ENCODE measurements around the gene GSTM2.

Gene GSTM2

DNA sequence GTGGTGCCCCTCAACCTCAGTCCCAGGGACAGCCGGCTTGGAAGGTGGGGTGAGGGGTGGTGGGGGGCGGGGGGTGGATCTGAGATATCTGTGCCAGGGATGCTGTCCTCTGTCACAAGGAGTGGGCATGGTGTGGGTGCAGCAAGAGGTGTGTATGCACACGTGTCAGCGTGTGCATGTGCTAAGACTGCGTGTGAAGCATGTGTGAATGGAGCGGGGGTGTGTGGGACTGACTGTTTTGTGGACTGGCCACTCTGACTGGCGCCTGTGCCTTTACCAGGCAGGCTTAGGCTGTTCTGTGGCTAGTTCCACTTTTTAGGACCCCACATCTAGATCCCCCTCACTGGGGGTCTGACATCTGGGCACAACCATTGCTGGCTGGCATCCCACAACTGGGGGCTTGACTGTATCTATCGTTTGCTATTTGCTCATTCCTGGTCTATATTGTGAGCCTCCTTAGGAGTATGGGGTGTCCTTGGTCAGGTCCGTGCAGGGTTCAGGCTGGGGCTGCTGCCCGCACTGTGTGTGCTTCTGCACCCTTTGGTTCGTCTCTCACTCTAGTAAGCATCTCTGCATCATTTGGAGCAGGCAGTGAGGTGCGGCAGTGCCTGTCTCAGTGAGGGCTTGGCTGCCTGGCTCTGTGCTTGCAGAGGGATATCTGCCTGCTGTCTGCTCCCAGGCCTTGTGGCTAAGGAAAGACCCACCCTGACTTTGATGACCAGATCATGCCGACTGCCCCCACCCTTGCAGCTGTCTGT lies 46.3 kb upstream of the GSTM2 start:
- H3K36me3 ChIP-seq (ENCODE audit: control insufficient read depth, insufficient read depth, low read length) = peaks cover under 1% of the 10 kb centered on the region; the same call in 1 of the 2 replicates
- no peak for DNase-seq (ENCODE audit: extremely low read depth, insufficient read length)
- H3K27me3 ChIP-seq (replicated peaks; ENCODE audit: control insufficient read depth, insufficient read depth, low read length) = no peaks in the 10 kb centered on the region
- TF ChIP-seq, protein P1, sequence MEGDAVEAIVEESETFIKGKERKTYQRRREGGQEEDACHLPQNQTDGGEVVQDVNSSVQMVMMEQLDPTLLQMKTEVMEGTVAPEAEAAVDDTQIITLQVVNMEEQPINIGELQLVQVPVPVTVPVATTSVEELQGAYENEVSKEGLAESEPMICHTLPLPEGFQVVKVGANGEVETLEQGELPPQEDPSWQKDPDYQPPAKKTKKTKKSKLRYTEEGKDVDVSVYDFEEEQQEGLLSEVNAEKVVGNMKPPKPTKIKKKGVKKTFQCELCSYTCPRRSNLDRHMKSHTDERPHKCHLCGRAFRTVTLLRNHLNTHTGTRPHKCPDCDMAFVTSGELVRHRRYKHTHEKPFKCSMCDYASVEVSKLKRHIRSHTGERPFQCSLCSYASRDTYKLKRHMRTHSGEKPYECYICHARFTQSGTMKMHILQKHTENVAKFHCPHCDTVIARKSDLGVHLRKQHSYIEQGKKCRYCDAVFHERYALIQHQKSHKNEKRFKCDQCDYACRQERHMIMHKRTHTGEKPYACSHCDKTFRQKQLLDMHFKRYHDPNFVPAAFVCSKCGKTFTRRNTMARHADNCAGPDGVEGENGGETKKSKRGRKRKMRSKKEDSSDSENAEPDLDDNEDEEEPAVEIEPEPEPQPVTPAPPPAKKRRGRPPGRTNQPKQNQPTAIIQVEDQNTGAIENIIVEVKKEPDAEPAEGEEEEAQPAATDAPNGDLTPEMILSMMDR (IDR thresholded peaks at IDR 0.05; ENCODE audit: insufficient read depth, low read length, poor library complexity, severe bottlenecking) = no peak
- H3K4me3 ChIP-seq (replicated peaks; ENCODE audit: low read depth, low read length) = peak overlapping the region; percentile 73

DNA sequence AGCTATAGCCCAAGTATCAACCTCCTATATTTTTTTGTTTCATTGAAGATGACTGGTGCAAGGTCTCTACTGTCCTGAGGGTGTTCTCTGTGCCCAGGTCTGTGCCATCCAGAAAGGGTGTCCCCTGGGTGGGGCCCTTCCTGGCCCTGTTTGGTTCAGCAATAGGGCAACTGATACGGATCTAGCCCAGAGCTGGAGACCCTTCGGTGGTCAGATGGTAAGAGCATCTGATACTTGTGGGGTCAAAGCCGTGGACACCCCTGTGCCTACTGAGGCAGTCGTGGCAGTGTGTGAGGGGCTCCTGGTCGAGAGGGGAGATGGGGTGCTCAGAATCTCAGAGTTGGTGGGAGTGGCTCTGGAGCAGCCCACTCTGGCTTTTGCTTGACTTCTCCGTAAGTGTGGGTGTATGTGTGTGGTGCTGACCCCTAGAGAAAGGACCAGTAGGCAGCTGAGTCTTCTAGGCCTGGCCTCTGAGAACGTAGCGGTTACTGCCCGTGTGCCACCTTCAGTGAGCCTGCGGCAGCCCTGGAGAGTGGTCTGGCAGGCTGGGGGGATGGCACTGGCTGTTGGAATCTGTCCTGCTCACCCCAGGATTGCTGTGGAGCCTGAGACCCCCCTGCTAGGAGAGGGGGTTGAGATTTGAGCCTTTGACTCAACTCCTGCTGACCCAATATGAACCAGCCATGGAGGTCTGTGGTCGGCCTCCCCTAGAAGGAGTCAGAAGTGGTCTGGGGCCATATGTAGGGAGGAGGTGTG lies 45.5 kb upstream of the GSTM2 start:
- Histone ChIP-seq H3K27me3 (replicated peaks; ENCODE audit: control insufficient read depth, insufficient read depth, low read length) (no peaks in the 10 kb centered on the region), H3K36me3 (ENCODE audit: control insufficient read depth, insufficient read depth, low read length) (peaks cover 6% of the 10 kb centered on the region; the same call in 1 of the 2 replicates), H3K4me3 (replicated peaks; ENCODE audit: low read depth, low read length) (no peak overlapping the region)
- no peak for DNase-seq (ENCODE audit: extremely low read depth, insufficient read length)
- TF ChIP-seq, protein P1 (IDR thresholded peaks at IDR 0.05; ENCODE audit: insufficient read depth, low read length, poor library complexity, severe bottlenecking) = no peak

DNA sequence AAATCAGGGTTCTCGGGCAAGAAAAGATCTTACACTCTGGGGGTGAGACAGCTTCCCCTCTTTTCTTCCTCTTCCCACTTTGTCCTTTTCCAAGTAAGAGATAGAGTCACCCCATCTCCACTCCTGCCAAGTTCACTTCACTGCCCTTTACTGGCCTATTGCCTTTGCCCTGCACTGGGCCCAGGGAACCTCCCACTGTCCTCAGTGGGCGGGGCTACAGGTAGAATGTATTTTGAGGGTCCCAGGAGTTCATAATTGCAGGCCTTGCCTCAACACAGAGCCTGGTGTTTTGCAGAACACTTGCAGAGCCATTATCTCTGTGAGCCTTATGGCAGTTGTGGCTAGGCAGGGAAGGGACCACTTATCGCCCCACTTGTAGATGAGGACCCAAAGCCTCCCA lies 45.0 kb upstream of the GSTM2 start:
- H3K4me3 ChIP-seq (replicated peaks; ENCODE audit: low read depth, low read length) = no peak overlapping the region
- TF ChIP-seq, protein P1 (IDR thresholded peaks at IDR 0.05; ENCODE audit: insufficient read depth, low read length, poor library complexity, severe bottlenecking) = no peak
- H3K36me3 ChIP-seq (ENCODE audit: control insufficient read depth, insufficient read depth, low read length) = peaks cover 11% of the 10 kb centered on the region
- DNase-seq (ENCODE audit: extremely low read depth, insufficient read length) = no peak
- no peaks in the 10 kb centered on the region for H3K27me3 ChIP-seq (replicated peaks; ENCODE audit: control insufficient read depth, insufficient read depth, low read length)

DNA sequence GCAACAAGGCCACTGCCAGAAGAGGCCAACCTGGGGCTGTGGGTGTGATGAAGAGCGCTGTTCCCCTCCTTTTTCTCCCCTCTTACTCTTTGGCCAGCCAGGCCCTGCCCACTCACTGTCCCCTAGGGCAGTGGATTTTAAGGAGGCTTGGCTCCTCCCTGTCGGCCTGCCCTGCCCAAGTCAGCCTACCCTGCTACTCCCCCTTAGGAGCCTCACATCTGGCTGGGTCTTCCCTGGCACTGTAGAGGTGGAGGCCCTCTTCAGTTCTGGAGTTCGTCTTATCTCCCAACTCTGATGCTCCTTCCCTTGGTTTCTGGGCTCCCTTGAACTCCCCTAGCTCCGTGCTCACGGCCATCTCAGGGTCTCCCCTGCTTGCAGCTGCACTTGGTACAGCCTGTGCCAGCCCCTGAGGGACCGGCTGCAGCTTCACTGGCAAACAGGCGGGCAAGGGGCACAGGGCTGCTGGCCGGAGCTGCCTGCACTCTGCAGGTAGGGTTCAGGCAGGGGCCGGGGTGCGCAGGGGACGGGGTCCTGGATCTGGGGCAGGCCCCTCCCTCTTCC lies 44.2 kb upstream of the GSTM2 start:
- Histone ChIP-seq H3K36me3 (ENCODE audit: control insufficient read depth, insufficient read depth, low read length) (peaks cover 15% of the 10 kb centered on the region), H3K4me3 (replicated peaks; ENCODE audit: low read depth, low read length) (no peak overlapping the region), H3K27me3 (replicated peaks; ENCODE audit: control insufficient read depth, insufficient read depth, low read length) (no peaks in the 10 kb centered on the region)
- TF ChIP-seq, protein P1 (IDR thresholded peaks at IDR 0.05; ENCODE audit: insufficient read depth, low read length, poor library complexity, severe bottlenecking) = no peak
- DNase-seq (ENCODE audit: extremely low read depth, insufficient read length) = no peak

DNA sequence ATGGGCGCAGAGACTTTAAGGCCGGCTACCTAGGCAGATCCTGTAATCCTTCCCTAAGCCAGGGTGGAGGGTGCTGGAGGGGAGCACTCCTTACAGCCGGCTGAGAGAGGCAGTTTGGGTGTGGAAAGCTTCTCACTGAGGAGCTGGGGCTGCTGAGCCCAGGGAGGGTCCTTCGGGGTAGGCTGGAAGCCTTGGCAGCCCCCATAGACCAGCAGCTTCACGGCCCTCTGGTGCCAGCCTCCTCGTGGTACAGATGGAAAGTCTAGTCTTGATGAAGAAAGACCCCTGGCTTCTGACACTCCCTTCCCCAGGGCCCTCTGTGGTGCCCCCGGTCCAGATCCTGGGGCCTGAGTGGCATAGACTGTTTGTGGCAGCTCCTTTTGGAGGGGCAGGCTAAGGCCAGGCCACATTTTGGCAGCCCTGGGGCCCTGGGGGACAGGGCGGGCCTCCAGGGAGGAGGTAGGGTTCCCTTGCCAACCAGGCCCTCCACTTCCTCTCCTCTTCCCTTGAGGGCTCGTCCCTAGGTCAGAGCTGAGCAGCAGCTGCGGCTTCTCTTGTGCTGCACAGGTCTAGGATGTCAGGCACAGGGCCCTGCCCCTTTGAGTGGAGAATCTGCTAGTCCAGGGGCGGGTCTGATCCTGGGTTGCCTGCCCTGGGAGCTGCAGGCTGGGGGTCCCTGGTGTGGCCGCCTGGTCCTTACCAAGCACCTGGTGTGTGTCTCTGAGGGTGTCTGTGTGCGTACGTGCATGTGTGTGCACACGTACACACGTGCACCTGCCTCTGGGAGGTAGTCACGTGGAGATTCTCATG lies 43.5 kb upstream of the GSTM2 start:
- no peak for DNase-seq (ENCODE audit: extremely low read depth, insufficient read length)
- H3K36me3 ChIP-seq (ENCODE audit: control insufficient read depth, insufficient read depth, low read length) = peaks cover 22% of the 10 kb centered on the region
- H3K4me3 ChIP-seq (replicated peaks; ENCODE audit: low read depth, low read length) = no peak overlapping the region
- TF ChIP-seq, protein P1 (IDR thresholded peaks at IDR 0.05; ENCODE audit: insufficient read depth, low read length, poor library complexity, severe bottlenecking) = no peak
- H3K27me3 ChIP-seq (replicated peaks; ENCODE audit: control insufficient read depth, insufficient read depth, low read length) = no peaks in the 10 kb centered on the region
